Measurements from ENCODE around the gene TNFRSF19.
A peak's percentile ranks its signal among the peaks of the same experiment; 100 is the strongest.
"Not testable (repeated sequence)": the region's sequence is repeated elsewhere in the genome, so short reads cannot be mapped to it uniquely, and the experiment has no call there.

The TNFRSF19 gene

DNA sequence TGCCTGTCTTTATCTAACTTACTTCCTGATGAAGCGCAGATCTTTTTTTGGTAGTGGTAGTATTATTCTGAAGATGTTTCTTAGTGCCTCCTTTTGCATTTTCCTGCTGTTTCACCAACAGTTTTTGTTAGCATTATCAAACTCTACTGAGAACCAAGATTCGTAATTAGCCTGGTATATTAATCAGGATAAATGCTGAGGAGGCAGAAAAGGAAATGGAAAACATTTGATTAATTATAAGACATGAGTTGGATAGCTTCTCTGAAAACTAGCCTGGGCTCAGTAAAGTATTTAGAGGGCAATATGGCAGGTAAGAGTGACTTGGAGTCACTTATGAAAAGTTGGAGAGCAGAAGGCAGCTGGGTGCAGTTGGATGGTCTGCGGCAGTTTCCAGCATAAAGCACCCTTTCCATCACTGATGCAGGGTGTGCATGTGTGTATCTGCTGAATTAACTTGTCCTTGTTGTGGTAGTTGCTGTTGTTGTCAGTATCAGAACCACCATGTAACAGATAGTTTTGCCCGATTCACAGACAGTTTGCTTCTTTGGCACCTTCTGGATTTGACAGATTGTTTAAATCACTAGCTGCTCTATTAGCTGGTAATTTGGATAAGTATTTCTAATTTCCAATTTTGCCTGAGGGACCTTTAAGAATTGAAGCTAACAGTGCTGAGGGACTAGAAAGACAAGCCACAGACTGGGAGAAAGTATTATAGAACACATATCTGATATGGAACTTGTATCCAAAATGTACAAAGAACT is 6.9 kb upstream of the TNFRSF19 start:
- no peak for DNase-seq
- intact Hi-C loops (cut with DNase I): no loop called here

DNA sequence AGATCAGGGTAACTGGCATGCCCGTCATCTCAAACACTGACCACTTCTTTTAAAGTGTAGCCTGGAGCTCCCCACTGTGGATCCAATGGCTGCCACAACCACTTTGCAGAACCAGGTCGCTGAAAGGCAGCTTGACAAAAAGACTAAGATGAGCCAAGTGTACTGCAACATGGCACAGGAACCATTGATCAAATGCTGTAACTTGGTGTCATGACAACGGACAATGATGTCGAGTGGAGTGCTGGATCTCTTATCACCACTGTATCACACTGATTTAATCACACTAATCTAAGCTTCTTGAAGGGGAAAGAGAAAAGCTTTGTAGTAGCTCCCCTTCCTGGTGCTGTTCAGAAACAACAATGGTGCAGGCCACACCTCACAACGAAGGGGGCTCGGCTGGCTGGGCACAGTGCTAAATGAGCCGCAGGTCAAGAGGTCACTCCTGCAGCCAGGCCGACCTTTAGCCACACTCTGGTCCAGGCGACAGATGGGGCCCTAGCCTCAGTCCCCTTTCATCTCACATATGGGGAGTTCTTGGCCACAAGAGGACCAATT is 2.2 kb upstream of the TNFRSF19 start:
- DNase-seq: no peak
- intact Hi-C loops (cut with DNase I): no loop called here

DNA sequence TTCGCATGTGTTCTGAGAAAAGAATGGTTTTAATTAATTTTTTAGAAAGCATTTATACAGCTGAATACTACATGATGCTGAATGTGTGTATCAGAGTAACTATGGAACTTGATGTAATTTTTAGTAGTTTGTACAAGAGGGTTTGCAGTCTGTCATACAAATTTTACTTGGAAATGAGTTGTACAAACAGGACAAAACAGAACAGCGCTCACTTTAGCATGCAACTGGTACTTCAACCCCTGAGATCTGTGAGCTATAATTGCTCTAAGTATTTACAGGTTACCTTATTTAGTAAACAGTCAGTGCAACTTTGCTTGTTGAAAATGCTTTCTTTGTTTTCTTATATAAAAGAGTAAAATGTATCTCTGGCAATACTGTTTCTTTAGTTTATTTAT is 706 bp downstream of the TNFRSF19 start:
- DNase-seq: no peak
- intact Hi-C loops (cut with DNase I): loop anchor here (10.0 kb wide), 2 partner anchors 106 to 304 kb away; no protein-coding TSS in a partner anchor

DNA sequence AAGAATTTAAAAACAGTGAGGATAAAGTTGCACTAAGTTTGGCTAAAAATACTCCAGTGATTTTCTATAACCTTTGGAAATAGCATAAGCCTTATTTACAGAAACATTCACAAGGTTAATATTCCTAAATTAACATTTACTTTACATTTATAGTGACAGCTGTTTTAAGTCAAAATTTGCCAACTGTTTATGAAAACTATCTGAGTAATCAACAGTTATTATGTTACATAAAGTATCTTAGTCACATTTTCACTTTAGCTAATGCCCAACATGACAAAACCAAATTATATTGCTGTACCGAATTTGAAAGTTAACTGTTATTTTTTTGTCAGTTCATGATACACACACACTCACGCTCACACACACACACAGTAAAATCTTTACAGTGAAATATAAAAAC is 1.2 kb downstream of the TNFRSF19 start:
- intact Hi-C loops (cut with DNase I): loop anchor here (10.0 kb wide), 2 partner anchors 107 to 303 kb away; no protein-coding TSS in a partner anchor
- DNase-seq: no peak

DNA sequence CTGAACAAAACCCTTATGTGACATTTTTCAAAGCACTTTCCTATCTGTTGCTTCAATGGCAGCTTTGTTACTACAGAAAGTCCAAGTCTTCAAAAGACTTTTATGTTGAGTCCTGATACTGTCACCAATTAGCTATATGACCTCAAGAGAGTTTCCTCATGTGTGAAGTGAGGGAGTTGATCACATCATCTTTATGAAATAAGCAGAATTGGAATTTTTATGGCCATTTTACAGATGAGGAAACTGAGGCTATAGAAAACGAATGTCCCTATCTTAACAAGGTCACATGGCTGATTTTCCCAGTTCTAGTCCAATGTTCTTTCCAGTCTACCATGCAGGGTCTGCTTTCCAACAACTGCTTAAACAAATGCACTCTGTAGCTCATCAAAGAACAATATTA is 2.6 kb downstream of the TNFRSF19 start:
- no peak for DNase-seq
- intact Hi-C loops (cut with DNase I): loop anchor here (10.0 kb wide), 2 partner anchors 108 to 302 kb away; no protein-coding TSS in a partner anchor

DNA sequence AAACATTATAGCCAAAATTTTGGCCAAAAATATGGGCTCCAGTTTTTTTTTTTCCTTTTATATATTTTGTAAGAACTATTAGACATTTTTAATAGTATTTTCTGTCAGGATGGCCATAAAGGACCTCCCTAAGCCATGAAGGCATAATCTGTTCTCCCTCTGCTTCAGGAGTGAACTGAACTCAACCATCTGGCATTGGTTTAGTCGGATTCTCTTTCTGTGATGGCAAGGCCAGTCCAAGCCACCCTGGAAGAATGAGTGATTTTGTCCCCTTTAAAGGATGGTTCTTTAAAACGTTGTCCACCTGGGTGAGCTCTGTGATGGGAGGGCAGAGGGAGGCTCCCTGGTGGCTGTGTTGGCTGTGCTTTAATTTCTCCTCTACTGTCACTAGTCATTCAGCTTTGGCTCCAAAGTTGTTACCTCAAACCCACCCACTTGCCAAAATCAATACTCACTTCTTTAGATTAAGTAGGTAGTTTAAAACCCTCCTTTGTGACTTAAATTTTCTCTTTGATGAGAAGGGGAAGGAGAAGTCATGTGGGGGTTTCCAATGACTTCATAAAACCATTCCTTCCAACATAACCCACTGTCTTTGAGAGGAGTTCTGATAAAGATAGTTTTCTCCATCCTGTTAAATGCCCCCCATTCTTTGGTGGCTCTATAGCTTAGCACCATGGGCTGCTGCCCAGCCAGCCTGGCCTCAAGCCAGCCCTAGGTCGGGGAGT is 4.4 kb downstream of the TNFRSF19 start:
- intact Hi-C loops (cut with DNase I): loop anchor here (10.0 kb wide), 2 partner anchors 110 to 300 kb away; no protein-coding TSS in a partner anchor
- DNase-seq: no peak

DNA sequence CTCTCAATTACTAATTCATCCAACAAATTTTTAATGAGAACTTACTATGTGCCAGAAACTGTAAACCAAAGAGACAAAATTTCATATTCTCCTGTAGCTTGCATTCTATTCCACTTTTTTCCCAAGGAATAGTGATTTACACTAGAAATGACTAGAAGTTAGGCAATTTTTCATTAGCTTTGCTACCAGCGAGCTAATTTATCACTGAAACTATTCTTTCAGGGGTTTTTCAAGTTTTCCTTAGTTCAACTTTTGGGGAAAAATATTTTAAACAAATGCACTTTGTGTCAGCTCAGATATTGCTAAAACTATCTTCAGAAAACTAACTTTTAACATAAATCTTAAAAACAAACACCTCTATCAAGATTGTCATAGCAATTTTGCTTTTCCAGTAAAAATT is 5.4 kb downstream of the TNFRSF19 start:
- no peak for DNase-seq
- intact Hi-C loops (cut with DNase I): loop anchor here (10.0 kb wide), 2 partner anchors 111 to 299 kb away; no protein-coding TSS in a partner anchor

DNA sequence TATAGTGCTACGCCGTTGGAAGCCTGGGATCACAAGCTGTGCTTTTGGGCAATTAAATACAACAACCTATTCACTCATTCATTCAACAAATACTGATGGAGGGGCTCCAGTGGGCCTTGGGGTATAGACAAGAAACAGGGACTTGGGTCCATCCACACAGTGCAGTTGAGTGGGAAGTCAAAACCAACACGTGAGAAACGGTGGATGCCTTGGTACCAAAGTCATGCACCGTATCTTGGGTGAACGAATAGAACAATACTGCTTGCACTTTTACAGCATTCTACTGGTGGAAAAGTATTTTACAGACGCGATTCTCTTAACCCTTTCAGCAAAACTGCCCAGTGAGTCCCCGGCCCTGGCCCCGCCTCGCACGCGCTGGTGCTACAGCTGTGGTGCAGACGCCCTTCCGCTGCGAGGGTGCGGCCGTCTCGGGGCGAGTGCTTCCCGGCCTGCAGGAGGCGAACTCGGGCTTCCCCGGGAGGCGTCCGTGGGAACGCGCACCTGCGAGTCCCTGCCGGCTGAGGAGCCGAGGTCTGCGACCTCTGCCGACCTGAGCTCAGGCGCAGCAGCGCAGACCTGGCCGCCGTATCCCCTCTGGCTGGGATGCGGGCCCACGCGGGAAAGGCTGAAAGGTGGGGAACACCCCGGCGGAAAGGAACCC is 8.3 kb downstream of the TNFRSF19 start:
- DNase-seq: peak; percentile 26 to 93 (median 49)
- intact Hi-C loops (cut with DNase I): loop anchor here (10.0 kb wide), 2 partner anchors 114 to 296 kb away; no protein-coding TSS in a partner anchor

DNA sequence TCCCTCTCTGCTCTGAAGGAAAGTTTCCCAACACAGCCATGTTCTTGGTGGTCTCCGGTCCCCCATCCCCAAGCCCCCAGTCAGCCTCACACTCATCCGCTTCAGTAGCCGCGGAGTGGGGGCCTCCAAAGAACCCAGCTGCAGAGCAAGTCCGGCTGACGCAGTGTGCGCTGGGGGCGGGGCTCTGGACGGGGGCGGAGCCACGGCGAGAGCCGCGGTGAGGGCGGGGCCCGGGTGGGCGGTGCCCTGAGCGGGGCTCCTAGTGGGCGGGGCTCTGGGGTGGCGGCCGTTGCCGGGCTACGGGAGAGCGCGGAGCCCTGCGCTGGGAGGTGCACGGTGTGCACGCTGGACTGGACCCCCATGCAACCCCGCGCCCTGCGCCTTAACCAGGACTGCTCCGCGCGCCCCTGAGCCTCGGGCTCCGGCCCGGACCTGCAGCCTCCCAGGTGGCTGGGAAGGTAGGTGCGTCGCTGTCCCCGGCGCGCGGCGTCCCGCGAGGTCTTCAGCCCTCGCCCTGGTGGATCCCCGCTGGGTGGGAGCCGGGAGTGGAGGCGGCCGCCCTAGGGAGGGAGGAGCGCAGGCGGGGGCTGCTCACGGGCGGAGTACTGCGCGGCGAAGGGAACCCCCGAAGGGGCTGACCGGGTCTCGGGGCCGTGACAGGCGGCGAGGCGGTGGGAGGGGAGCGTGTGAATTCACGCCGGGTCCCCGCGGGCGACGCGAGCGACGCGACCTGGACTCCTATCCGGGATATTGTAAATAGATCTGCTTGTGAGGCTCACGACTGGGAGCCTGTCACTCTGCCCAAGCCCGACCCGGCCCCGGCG is 9.1 kb downstream of the TNFRSF19 start:
- DNase-seq: peak; percentile 79 to 98 (median 88)
- intact Hi-C loops (cut with DNase I): loop anchor here (10.0 kb wide), 2 partner anchors 114 to 296 kb away; no protein-coding TSS in a partner anchor

DNA sequence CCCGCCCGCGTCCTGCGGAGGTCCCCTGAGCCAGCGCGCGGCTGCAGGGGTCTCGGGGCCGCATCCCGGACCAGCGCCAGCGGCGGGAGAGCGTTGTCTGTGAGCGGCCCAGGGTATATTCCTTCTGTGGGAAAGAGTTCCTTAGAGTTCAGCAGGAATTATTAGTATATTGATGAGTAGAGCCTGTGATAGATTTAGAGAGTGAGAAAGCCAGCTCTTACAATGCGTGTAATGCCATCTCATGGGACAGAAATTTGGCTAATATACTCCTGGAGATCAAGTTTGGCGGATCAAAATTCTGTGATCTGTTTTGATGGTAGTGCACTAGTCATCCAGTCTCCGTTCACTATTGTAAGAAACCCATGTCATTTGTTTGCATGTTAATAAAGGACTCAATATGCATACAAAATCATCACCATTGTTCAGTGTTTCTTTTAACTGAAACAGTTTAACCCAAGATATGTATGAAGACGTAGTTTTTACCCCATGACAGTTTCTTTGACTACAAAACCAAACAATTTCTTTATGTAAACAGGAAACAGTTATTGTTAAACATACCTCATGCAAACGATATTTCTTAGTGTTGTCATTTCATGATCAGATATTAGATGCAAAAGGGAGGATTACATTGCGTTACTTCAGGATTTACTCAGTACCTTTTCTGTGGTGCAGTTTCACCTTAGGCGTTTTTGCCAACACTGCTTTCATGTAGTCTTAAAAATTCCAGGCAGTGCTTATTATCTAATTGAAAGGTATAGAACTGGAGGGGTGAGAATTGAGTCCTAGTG is 9.9 kb downstream of the TNFRSF19 start:
- intact Hi-C loops (cut with DNase I): loop anchor here (10.0 kb wide), 2 partner anchors 115 to 295 kb away; no protein-coding TSS in a partner anchor

DNA sequence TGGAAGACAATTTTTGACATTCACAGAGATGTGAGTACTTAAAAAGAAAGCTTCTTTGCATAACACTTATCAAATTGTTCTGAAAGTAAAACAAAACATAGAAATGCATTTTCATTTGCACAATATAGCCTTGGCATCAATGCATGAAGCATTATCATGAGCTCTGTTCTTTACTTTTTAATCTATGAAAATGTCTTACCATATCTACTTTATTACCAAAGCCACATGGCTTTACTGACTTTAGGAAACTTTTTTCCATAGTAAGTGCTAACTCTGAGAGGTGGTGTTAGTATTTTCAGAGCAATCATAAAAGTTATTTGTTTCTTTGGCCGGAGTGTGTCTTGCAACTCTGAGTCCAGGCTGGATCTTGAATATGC is 10.5 kb downstream of the TNFRSF19 start:
- intact Hi-C loops (cut with DNase I): no loop called here
- DNase-seq: no peak

More for the DNA sequence above, 9.9 kb downstream of the TNFRSF19 start:
- no peak for DNase-seq

DNA sequence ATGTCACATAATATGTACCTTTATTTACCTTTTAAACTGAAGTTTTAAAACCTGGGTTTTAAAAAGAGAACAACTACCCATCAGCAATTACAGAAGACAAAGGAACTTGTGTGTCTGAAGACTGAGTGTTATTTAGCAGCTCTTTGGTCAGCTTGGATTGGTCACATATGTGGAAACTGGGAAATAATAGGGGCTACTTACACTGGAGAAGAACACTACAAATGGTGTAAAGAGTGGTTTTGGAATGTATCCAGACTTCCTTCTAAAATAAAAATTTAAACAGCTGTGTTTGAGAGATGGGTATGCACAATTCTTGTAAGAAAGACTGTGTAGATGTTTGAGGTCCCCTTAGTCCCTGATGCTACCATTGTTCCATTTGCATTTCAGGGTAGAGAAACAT is 13.3 kb downstream of the TNFRSF19 start:
- intact Hi-C loops (cut with DNase I): no loop called here
- DNase-seq: no peak

DNA sequence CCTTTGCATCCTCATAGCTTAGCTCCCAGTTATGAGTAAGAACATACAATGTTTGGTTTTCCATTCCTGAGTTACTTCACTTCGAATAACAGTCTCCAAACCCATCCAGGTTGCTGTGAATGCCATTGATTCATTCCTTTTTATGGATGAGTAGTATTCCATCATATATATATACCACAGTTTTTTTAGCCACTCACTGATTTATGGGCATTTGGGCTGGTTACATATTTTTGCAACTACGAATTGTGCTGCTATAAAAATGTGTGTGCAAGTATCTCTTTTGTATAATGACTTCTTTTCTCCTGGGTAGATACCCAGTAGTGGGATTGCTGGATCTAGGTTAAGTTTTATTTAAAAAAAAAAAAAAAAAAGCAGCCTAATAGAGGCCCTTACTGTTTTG is 14.1 kb downstream of the TNFRSF19 start:
- intact Hi-C loops (cut with DNase I): no loop called here
- DNase-seq: no peak

DNA sequence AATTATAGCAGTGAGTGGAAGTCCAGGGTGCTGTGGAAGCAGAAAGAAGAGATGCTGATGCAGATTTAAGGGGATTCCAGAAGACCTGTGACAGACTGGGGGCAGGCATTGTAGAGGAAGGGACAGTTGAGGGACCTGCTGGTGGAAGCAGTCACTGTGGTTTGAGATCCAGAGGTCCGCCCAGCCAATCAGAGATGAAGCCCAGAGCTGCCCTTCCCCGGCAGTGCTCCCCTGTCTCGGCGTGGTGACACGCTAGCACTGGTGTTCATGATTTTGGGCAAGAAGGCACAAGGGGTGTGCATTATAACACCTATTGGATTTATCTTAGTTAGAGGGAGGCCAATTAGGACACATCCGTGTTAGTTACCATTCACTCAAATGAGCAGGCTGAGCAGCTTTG is 16.1 kb downstream of the TNFRSF19 start:
- intact Hi-C loops (cut with DNase I): no loop called here
- DNase-seq: peak in 1 of 10 donors; percentile 80

DNA sequence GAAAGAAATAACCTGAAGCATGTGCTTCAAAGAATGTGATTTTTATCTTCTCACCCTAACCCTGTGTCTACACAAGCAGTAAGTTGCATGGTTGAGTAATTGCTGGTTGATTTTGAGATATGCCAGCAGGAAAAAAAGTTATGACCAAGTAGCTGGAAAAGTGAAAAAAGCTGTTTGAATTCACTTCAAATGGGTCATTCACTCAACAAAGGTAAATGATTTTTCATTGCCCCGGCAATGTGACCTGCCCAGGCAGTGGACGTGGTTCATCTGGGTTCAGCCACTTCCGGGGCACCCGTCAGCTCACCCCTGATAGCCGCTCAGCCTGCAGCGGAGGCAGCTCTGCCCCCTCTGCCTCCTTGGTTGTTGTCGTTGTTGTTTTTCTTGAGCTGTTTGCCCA is 18.5 kb downstream of the TNFRSF19 start:
- intact Hi-C loops (cut with DNase I): no loop called here
- no peak for DNase-seq

DNA sequence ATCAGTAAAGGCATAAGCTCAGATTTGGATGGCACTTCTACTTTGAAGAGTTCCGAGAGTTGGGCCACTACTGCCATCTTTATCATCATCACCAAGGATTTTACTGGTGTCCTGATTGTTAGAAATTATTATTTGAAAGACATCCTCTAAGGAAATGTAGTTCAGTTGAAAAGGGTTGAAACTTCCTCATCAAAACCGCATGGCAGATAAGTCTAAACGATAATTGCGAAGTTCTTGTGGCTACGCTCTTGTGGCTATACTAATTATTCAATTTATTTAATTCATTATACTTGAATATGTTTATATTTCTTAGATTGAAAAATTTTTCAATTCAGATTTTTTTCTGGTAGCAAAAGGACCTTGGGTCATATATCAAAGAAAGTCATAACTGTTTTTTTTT is 22.4 kb downstream of the TNFRSF19 start:
- intact Hi-C loops (cut with DNase I): no loop called here
- no peak for DNase-seq

DNA sequence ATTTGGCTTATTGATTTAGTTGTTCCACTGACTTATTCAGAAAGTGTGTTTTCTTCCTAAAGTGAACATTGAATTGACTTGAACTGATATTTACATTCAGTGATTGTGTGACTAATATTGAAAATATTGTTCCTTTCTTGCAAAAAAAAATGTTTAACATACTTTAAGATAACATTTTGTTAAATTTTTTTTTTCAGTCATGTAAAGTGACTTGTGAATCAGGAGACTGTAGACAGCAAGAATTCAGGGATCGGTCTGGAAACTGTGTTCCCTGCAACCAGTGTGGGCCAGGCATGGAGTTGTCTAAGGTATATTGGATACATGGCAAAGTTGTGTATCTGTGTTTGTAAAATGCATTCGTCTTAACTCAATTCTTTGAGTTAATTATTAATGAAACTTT is 22.9 kb downstream of the TNFRSF19 start:
- no peak for DNase-seq
- intact Hi-C loops (cut with DNase I): no loop called here

DNA sequence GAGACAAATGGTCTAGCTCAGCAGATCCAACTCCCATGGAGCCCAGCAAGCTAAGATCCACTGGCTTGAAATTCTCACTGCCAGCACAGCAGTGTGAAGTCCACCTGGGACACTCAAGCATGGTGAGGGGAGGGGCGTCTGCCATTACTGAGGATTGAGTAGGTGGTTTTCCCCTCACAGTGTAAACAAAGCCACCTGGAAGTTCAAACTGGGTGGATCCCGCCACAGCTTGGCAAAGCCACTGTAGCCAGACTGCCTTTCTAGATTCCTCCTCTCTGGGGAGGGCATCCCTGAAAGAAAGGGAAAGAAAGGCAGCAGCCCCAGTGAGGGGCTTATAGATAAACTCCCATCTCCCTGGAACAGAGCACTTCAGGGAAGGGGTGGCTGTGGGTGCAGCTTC is 24.1 kb downstream of the TNFRSF19 start:
- intact Hi-C loops (cut with DNase I); DNase-seq: not testable (repeated sequence)

DNA sequence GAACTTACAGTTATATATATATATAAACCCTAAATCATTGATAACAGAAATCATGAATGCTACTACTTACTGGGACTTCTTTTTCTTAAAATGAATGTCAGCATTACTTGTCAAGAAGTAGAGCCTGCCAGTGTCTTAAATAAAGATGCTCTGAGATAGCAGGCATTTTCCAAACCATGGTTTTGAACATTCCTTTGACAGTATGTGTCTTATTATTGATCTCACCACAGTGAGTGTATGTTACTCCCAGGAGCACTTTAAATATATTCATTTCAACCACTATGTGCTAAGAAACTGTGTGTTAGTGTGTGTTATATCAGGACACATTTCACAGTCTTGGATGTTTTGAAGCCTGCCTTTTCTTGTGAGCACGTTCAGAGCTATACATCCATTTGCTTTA is 28.2 kb downstream of the TNFRSF19 start:
- no peak for DNase-seq
- intact Hi-C loops (cut with DNase I): no loop called here
